ENCODE data around the gene PLAAT1.
A peak's percentile ranks its signal among the peaks of the same experiment; 100 is the strongest.

Gene PLAAT1

DNA sequence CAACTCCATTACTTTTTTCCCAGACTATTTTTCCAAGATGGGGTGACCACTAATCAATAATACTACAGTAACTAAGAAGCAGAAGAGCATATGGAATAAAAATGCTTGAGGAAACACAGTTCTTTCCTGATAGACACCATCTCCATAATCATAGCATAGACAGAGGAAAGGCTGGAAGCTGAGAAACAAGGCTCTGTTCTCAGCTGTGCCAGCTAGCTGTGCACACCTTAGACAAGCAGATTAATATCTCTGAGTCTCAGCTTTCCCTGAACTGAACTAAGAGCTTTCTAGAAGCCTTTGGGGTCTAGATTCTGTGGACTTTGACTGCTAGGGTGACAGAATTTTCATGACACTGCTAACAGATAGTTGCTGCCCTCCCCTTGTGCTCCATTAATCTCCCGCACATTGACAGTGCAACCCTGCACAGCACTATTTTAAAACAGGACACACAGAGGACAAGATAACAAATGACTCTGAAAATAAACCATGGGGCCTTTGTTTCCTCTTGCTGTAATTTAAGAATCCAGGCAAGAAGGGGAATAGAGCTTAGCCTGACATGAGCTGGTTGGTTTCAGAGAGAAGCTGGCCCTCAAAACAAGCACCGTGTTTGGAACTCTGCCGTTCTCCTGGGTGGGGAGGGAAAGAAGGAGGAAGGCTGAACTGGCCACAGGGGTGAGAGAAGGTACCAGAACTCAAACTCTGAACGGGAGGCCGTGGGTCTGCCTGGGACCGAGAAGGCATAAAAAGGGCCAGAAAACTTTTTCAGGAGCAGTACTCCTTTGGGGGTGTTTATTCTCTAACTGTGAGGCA lies 70.1 kb downstream of the PLAAT1 start:
- TF ChIP-seq, protein P1, sequence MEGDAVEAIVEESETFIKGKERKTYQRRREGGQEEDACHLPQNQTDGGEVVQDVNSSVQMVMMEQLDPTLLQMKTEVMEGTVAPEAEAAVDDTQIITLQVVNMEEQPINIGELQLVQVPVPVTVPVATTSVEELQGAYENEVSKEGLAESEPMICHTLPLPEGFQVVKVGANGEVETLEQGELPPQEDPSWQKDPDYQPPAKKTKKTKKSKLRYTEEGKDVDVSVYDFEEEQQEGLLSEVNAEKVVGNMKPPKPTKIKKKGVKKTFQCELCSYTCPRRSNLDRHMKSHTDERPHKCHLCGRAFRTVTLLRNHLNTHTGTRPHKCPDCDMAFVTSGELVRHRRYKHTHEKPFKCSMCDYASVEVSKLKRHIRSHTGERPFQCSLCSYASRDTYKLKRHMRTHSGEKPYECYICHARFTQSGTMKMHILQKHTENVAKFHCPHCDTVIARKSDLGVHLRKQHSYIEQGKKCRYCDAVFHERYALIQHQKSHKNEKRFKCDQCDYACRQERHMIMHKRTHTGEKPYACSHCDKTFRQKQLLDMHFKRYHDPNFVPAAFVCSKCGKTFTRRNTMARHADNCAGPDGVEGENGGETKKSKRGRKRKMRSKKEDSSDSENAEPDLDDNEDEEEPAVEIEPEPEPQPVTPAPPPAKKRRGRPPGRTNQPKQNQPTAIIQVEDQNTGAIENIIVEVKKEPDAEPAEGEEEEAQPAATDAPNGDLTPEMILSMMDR (IDR thresholded peaks at IDR 0.05; ENCODE audit: insufficient read depth, low read depth, low read length, missing control alignments): no peak
- DNase-seq (ENCODE audit: low read depth): no peak

DNA sequence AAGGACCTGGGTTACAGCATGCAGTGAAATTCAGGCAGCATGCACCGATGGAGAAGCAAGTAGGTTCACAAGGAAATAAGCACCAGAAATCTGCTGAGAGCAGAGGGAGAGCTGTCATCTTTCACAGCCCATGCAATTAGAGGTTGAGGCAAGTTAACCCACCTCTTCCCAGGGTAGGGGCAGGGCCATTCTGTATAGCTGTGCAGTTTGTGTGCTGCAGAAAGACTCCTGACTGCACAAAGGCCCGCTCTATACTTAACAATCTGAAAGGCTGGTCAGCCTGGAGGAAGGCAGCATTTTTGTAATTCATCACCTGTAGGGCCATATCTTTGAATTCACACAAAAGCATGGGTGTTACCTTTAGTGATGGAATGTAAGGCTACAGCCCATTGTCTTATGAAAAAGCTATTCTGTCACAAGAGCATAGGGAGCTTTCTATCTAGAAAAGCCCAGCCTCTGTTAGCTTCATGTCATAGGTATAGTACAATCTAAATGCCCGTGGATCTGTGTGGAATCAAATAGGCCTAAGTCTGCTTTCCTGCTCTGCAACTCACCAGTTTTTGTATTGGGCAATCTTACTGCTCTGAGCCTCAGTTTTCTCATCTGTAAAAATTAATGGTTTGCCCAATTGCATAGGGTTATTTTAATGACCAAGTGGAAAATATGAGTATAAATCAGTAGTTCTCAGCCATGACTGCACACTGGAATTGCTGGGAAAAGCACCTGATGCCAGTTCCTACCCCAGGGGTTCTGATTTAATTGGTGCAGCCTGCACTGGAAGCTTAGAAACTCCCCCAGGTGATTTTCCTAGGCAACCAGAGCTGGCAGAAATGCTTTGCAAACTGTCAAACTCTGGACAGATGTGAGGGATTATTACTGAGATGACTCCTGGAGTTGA lies 72.3 kb downstream of the PLAAT1 start:
- DNase-seq (ENCODE audit: low read depth): no peak
- H3K4me3 ChIP-seq (ENCODE audit: low read depth, low read length): no peak overlapping the region
- TF ChIP-seq, protein P1 (IDR thresholded peaks at IDR 0.05; ENCODE audit: insufficient read depth, low read depth, low read length, missing control alignments): no peak

More for the DNA sequence above, 70.1 kb downstream of the PLAAT1 start:
- no peak overlapping the region for H3K4me3 ChIP-seq (ENCODE audit: low read depth, low read length)

DNA sequence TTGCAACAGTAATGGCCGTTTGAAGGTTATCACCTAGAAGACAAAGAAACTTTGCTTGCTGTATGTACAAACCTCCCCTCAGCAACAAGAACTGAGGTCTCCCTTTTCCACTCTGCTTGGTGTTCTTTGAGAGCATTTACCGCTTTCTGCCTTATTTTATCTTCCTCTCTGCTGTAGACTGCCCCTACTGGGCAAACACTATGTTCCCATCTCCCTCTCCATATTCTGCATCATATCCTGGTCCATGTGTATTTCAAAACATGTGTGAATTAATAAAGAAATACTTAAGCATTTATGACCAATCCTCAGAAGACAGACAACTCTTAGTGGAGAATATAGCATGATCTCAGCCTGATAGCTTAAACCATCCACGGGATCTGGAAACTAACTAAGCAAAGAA lies 73.1 kb downstream of the PLAAT1 start:
- DNase-seq (ENCODE audit: low read depth): no peak
- TF ChIP-seq, protein P1 (IDR thresholded peaks at IDR 0.05; ENCODE audit: insufficient read depth, low read depth, low read length, missing control alignments): peak; percentile 6
- no peak overlapping the region for H3K4me3 ChIP-seq (ENCODE audit: low read depth, low read length)

DNA sequence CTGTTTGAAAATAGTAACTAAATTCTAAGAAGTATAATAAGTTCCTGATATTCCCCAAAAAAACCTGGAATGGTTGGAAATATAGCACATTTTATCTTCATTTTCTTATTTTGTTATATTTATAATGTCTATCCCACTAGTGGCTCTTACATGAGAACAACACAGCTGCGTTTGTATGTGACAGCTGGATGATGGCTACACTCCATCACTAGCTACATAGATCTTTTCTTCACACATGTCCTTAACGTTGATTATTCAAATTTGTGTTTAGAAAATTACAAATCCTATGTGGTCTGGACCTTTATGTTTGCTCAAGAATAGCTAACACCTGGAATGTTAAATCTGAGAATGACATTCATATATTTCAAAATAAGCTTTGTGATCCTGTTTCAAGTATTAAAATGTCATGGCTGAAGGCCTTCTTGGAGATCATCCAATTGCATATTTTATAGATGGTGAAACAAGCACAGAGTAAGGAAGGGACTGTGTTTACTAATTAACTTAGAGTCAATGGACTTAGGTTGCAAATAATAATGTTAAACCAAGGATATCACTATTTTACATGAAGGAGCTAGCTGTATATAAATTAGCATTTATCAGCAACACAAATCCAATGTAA lies 76.8 kb downstream of the PLAAT1 start:
- TF ChIP-seq, protein P1 (IDR thresholded peaks at IDR 0.05; ENCODE audit: insufficient read depth, low read depth, low read length, missing control alignments): no peak
- no peak for DNase-seq (ENCODE audit: low read depth)
- H3K4me3 ChIP-seq (ENCODE audit: low read depth, low read length): no peak overlapping the region
